ENCODE measurements around the gene GFOD2.

GFOD2 gene

GRCh38 chr16:67668495-67669157 is 50.5 kb downstream of the GFOD2 start:
- DNase-seq, result no peak

- peak; percentile 74 for DNase-seq
These were observed 51.2 kb downstream of the GFOD2 start for GRCh38 chr16:67667817-67668494.

GRCh38 chr16:67667453-67667816 is 51.7 kb downstream of the GFOD2 start:
- no peak for DNase-seq

GRCh38 chr16:67666559-67667452 is 52.3 kb downstream of the GFOD2 start, which contains the start of the genes C16orf86 and ENKD1:
TSS of gene C16orf86 (plus strand) at chr16:67666814. CDS start at chr16:67666971, 157 bp downstream.
TSS of gene ENKD1 (minus strand) at chr16:67666750. CDS start at chr16:67666442, 308 bp downstream.
- DNase-seq, result no peak

GRCh38 chr16:67666032-67666551 is 53.0 kb downstream of the GFOD2 start:
- DNase-seq, result no peak

- DNase-seq, result no peak
These were observed 53.5 kb downstream of the GFOD2 start for GRCh38 chr16:67665598-67665997.

- DNase-seq, result no peak
These were observed 54.2 kb downstream of the GFOD2 start for GRCh38 chr16:67664871-67665270.

- DNase-seq, result no peak
These were observed 54.9 kb downstream of the GFOD2 start for GRCh38 chr16:67664258-67664657.

- DNase-seq, result no peak
These were observed 55.3 kb downstream of the GFOD2 start for GRCh38 chr16:67663877-67664222.

GRCh38 chr16:67663151-67663876 is 55.8 kb downstream of the GFOD2 start:
- DNase-seq, result peak; percentile 8

- DNase-seq, result no peak
These were observed 56.5 kb downstream of the GFOD2 start for GRCh38 chr16:67662653-67663010.

GRCh38 chr16:67661886-67662652 is 57.0 kb downstream of the GFOD2 start:
- DNase-seq, result no peak

- no peak for DNase-seq
These were observed 57.9 kb downstream of the GFOD2 start for GRCh38 chr16:67661101-67661761.

GRCh38 chr16:67660564-67661028 is 58.5 kb downstream of the GFOD2 start, which contains the start of gene PARD6A:
TSS of gene PARD6A (plus strand) at chr16:67660960. CDS start at chr16:67661039, 79 bp downstream.
- peak; percentile 78 for DNase-seq

- DNase-seq, result peak; percentile 90
These were observed 59.2 kb downstream of the GFOD2 start, which contains the start of gene ACD for GRCh38 chr16:67659675-67660563. TSS of gene ACD (minus strand) at chr16:67660260. CDS start at chr16:67660220, 40 bp downstream.

GRCh38 chr16:67658849-67659674 is 60.1 kb downstream of the GFOD2 start:
- no peak for DNase-seq

- DNase-seq, result no peak
These were observed 61.2 kb downstream of the GFOD2 start for GRCh38 chr16:67657751-67658518.

- DNase-seq, result no peak
These were observed 62.0 kb downstream of the GFOD2 start for GRCh38 chr16:67657017-67657608.
